Smooth muscle cell (in vitro differentiated cells): ENCODE results near the gene PCBP1. TPM values are rescaled to one million over a fixed set of nuclear protein-coding genes. Genes with fewer than 3 reads are reported as not detected.

Source experiments
- DNase-seq: peaks from one replicate; lab custom pipeline; 2025; ENCODE audit not compliant: unreplicated experiment; lab: John Stamatoyannopoulos, UW
- H2AFZ ChIP-seq: fragments of 200-600 bp; sonication (generic); 2 replicates; pipeline ENCODE4 v1.6.0; 2016; ENCODE audit warnings: antibody characterized with exemption, low read depth, mild to moderate bottlenecking
- H3F3A ChIP-seq: fragments of 200-600 bp; sonication (generic); 2 replicates; pipeline ENCODE4 v1.6.0; 2017; ENCODE audit warnings: antibody characterized with exemption, low read depth
- H3K27ac ChIP-seq: fragments of 200-600 bp; sonication (generic); 2 replicates; pipeline ENCODE4 v1.5.1; 2016; ENCODE audit warnings: low read depth, mild to moderate bottlenecking
- H3K27me3 ChIP-seq: fragments of 200-600 bp; sonication (generic); 2 replicates; pipeline ENCODE4 v1.6.1; 2016; ENCODE audit warnings: low read depth, mild to moderate bottlenecking
- H3K36me3 ChIP-seq: fragments of 200-600 bp; sonication (generic); 2 replicates; pipeline ENCODE4 v1.5.1; 2016; ENCODE audit warnings: low read depth
- H3K4me1 ChIP-seq: fragments of 200-600 bp; sonication (generic); 2 replicates; pipeline ENCODE4 v1.5.1; 2016; ENCODE audit warnings: low read depth
- H3K4me2 ChIP-seq: fragments of 200-600 bp; sonication (generic); 2 replicates; pipeline ENCODE4 v1.6.0; 2016; ENCODE audit warnings: mild to moderate bottlenecking
- H3K4me3 ChIP-seq: fragments of 200-600 bp; sonication (generic); 2 replicates; pipeline ENCODE4 v1.5.1; 2016; ENCODE audit warnings: mild to moderate bottlenecking
- H3K79me2 ChIP-seq: fragments of 200-600 bp; sonication (generic); 2 replicates; pipeline ENCODE4 v1.6.0; 2016; ENCODE audit warnings: low read depth, mild to moderate bottlenecking
- H3K9ac ChIP-seq: fragments of 200-600 bp; sonication (generic); 2 replicates; pipeline ENCODE4 v1.6.0; 2016; ENCODE audit warnings: low read depth
- H3K9me3 ChIP-seq: fragments of 200-600 bp; sonication (generic); replicated peaks from 2 replicates; pipeline ENCODE4 v1.5.1; 2016; ENCODE audit warnings: low read depth
- H4K20me1 ChIP-seq: fragments of 200-600 bp; sonication (generic); 2 replicates; pipeline ENCODE4 v1.6.0; 2016; ENCODE audit warnings: low read depth
- WGBS: methylation state at CpG from one replicate; pipeline ENCODE4 v1.1.7; 2016; ENCODE audit warnings: low lambda C conversion rate; 5-methylcytosine and 5-hydroxymethylcytosine counted together
- polyA plus RNA-seq: library from polyadenylated mRNA; unstranded; fragments of >200 nt; fragmentation: Nextera tagmentation; extraction: Ambion mirVana; gene quantifications from 2 replicates; pipeline ENCODE4 v1.2.1, GENCODE V29; 2016
- total RNA-seq: library from RNA; depleted of rRNA; stranded (reverse); fragments of >200 nt; gene quantifications from 2 replicates; pipeline ENCODE4 v1.2.3, GENCODE V29; 2014
- TF ChIP-seq, protein P1 (sequence below): fragments of 200-600 bp; sonication (generic); IDR thresholded peaks from 2 replicates; pipeline ENCODE4 v1.5.1; 2017; ENCODE audit warnings: borderline replicate concordance, mild to moderate bottlenecking, antibody characterized with exemption; ENCODE audit not compliant: insufficient read depth, poor library complexity, severe bottlenecking

Gene PCBP1
- total and polyA plus RNA-seq, 2 experiments from 2014 or later = 109 to 145 TPM

DNA sequence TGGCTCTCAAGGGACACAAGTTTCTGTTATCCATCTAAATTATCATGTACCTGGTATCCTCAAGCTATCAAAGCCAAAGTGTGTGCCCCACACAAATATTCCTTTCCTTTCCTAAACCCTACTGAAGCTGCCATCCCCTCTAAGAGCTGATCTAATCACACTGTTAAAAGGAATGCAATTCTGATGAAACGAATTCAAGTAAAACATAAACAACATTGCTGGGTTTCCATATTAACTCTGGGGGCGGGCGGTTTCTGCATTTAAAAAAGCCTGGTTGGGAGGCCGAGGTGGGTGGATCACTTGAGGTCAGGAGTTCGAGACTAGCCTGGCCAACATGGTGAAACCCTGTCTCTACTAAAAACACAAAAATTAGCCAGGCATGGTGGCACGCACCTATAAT, 41.9 kb upstream of the PCBP1 start:
- Histone ChIP-seq H3K79me2 (no peaks in the 10 kb centered on the region), H2AFZ (no peak overlapping the region), H3K4me3 (no peak overlapping the region), H3K4me2 (no peak overlapping the region), H3K9me3 (no peaks in the 10 kb centered on the region), H3K4me1 (no peaks in the 10 kb centered on the region), H3K36me3 (peaks cover 6% of the 10 kb centered on the region), H3K27me3 (no peaks in the 10 kb centered on the region), H3K27ac (no peak overlapping the region), H4K20me1 (no peaks in the 10 kb centered on the region), H3F3A (no peaks in the 10 kb centered on the region), H3K9ac (no peak overlapping the region)
- no peak for DNase-seq
- TF ChIP-seq, protein P1, sequence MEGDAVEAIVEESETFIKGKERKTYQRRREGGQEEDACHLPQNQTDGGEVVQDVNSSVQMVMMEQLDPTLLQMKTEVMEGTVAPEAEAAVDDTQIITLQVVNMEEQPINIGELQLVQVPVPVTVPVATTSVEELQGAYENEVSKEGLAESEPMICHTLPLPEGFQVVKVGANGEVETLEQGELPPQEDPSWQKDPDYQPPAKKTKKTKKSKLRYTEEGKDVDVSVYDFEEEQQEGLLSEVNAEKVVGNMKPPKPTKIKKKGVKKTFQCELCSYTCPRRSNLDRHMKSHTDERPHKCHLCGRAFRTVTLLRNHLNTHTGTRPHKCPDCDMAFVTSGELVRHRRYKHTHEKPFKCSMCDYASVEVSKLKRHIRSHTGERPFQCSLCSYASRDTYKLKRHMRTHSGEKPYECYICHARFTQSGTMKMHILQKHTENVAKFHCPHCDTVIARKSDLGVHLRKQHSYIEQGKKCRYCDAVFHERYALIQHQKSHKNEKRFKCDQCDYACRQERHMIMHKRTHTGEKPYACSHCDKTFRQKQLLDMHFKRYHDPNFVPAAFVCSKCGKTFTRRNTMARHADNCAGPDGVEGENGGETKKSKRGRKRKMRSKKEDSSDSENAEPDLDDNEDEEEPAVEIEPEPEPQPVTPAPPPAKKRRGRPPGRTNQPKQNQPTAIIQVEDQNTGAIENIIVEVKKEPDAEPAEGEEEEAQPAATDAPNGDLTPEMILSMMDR = no peak
- 89% methylated on average over 6 of the region's 6 CpGs for WGBS

DNA sequence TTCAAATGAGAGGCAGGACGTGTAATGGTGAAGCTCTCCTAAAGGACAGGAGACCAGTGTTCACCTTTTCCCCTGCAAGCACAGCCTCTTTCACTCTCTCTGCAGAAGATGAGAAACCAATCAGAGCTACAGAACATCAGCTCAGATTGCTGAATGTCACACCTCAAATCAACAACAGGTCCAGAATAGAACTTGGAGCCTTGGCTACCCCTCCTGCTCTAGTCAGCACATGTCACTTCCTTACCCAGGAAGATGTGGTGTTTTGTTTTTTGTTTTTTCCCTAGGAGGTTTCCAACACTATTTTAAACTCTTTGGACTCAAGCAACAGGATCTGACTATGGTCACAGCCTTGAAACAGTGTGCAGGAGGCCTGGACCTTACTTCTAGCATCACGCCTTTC, 41.3 kb upstream of the PCBP1 start:
- Histone ChIP-seq H3K27ac (no peak overlapping the region), H3K4me1 (no peaks in the 10 kb centered on the region), H3K27me3 (no peaks in the 10 kb centered on the region), H3K79me2 (no peaks in the 10 kb centered on the region), H3K9me3 (no peaks in the 10 kb centered on the region), H3K4me2 (no peak overlapping the region), H3K4me3 (no peak overlapping the region), H3K9ac (no peak overlapping the region), H2AFZ (no peak overlapping the region), H3F3A (no peaks in the 10 kb centered on the region), H4K20me1 (no peaks in the 10 kb centered on the region), H3K36me3 (peaks cover 10% of the 10 kb centered on the region)
- TF ChIP-seq, protein P1 = no peak
- 99% methylated on average over 2 of the region's 2 CpGs for WGBS
- DNase-seq = no peak

DNA sequence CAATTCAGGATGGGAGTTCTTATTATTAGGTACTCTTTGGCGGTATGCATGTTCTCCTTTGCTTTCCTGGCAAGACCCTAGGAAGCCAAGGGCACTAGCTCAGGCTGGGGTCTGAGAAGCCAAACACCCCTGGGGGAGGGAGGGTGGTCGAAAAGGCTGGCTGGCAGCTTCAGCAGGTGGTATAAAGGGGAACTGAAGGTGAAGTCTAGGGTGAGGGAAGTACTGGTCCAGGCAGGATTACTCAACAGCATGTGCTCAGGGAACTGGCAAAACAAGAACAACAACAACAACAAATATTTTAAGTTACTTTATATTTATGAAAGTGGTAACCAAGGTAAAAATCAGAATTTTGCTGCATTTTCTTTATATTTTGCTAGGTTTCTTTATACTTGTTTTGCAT, 40.7 kb upstream of the PCBP1 start:
- Histone ChIP-seq H3K4me3 (no peak overlapping the region), H3K36me3 (peaks cover 11% of the 10 kb centered on the region), H3K27ac (no peak overlapping the region), H4K20me1 (no peaks in the 10 kb centered on the region), H3K27me3 (no peaks in the 10 kb centered on the region), H3F3A (no peaks in the 10 kb centered on the region), H2AFZ (no peak overlapping the region), H3K4me2 (no peak overlapping the region), H3K4me1 (no peaks in the 10 kb centered on the region), H3K79me2 (no peaks in the 10 kb centered on the region), H3K9ac (no peak overlapping the region), H3K9me3 (no peaks in the 10 kb centered on the region)
- DNase-seq = no peak
- TF ChIP-seq, protein P1 = no peak
- 98% methylated on average over 2 of the region's 2 CpGs for WGBS

DNA sequence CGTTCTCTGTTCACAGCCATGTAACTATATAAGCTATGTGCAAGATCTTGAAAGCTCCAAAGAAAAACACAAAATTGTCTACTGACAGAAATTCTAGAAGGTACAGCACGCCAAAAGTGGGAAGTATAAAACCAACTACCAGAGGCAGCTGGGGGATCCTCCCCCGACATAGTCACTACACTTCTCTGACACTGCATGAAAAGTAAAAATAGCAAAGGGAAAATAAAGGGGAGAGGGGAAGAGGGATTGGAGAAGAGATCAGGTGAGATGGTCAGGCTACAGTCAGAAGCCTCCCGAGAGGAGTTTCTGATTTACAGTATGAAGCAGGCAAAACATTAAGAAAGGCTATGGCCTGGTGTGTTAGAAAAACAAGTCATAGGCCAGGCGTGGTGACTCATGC, 39.8 kb upstream of the PCBP1 start:
- TF ChIP-seq, protein P1 = no peak
- Histone ChIP-seq H3K9me3 (no peaks in the 10 kb centered on the region), H3F3A (no peaks in the 10 kb centered on the region), H3K27ac (no peak overlapping the region), H3K79me2 (no peaks in the 10 kb centered on the region), H3K27me3 (no peaks in the 10 kb centered on the region), H3K4me1 (no peaks in the 10 kb centered on the region), H3K36me3 (peaks cover 11% of the 10 kb centered on the region), H3K4me2 (no peak overlapping the region), H3K4me3 (no peak overlapping the region), H4K20me1 (no peaks in the 10 kb centered on the region), H3K9ac (no peak overlapping the region), H2AFZ (no peak overlapping the region)
- 96% methylated on average over 5 of the region's 5 CpGs for WGBS
- DNase-seq = no peak
